Kidney (tissue), 14 donors: ENCODE measurements around the gene KIAA0930. TPM values are rescaled to one million over a fixed set of nuclear protein-coding genes. Genes with fewer than 3 reads are reported as not detected.

Source experiments
- DNase-seq, 5 donors: peaks; one replicate each; pipeline ENCODE4 v3.0.0-alpha.2; 2013 to 2020
- FAIRE-seq: peaks from 2 replicates; lab custom pipeline; 2012; peaks lifted over from hg19 to GRCh38; lab: Jason Lieb, UNC
- H3K27ac ChIP-seq, 2 donors: one replicate each; pipeline ENCODE4 v1.7.0; 2013; ENCODE audit warnings: low read depth in 2 of 2, low read length in 2 of 2, inconsistent platforms in 1 of 2
- H3K27me3 ChIP-seq: one replicate; pipeline ENCODE4 v1.7.1; 2013; ENCODE audit warnings: low read length, inconsistent platforms; ENCODE audit not compliant: control insufficient read depth, insufficient read depth
- H3K36me3 ChIP-seq, 3 donors: one replicate each; pipeline versions ENCODE4 v1.7.0 to v1.7.1; 2013; ENCODE audit warnings: low read length in 3 of 3, control low read depth in 1 of 3, inconsistent platforms in 1 of 3; ENCODE audit not compliant: insufficient read depth in 3 of 3, control insufficient read depth in 2 of 3
- H3K4me1 ChIP-seq, 3 donors: one replicate each; pipeline versions ENCODE4 v1.7.0 to v1.7.1; 2013; ENCODE audit warnings: low read length in 3 of 3, inconsistent platforms in 1 of 3, low read depth in 1 of 3; ENCODE audit not compliant: control insufficient read depth in 2 of 3, insufficient read depth in 2 of 3
- H3K4me3 ChIP-seq, 3 donors: one replicate each; pipeline versions ENCODE4 v1.7.0 to v1.8.1; 2013; ENCODE audit warnings: low read length in 3 of 3, control low read depth in 1 of 3, inconsistent platforms in 1 of 3
- H3K9ac ChIP-seq, 3 donors: one replicate each; pipeline versions ENCODE4 v1.7.0 to v1.7.1; 2013; ENCODE audit warnings: low read length in 3 of 3, control low read depth in 1 of 3, inconsistent platforms in 1 of 3
- H3K9me3 ChIP-seq, 3 donors: one replicate each; pipeline versions ENCODE4 v1.7.0 to v1.7.1; 2013; ENCODE audit warnings: low read length in 3 of 3, control low read depth in 1 of 3, inconsistent platforms in 1 of 3; ENCODE audit not compliant: control insufficient read depth in 2 of 3, insufficient read depth in 1 of 3
- CTCF ChIP-seq: IDR thresholded peaks from 3 replicates; pipeline ENCODE4 v1.5.1; 2012; ENCODE audit warnings: mild to moderate bottlenecking, moderate library complexity, borderline replicate concordance; ENCODE audit not compliant: insufficient read depth; ENCODE audit errors: extremely low read depth
- intact Hi-C: fragments of 100-400 bp; cut with DNase I; formaldehyde crosslinking; loops from one replicate; pipeline ENCODE4 v1.11.1; 2022
- polyA plus RNA-seq: library from polyadenylated mRNA; stranded (reverse); fragments of 350-450 nt; fragmentation: Illumina TruSeq; extraction: RNeasy Lipid Tissue Mini Kit (QIAGEN cat#74804); gene quantifications from one replicate; pipeline ENCODE4 v1.2.3, GENCODE V29; 2014; ENCODE audit warnings: low read depth, low replicate concordance; ENCODE audit not compliant: insufficient read depth
- total RNA-seq: library from RNA; stranded (reverse); fragmentation: NEBNext Ultra II Directional; extraction: Animal tissue kit (Norgen Biotek cat#: 25700); gene quantifications from one replicate; pipeline ENCODE4 v1.2.1, GENCODE V29; 2021
- donor health status: control.
- donor health status: control.
- donor health status: control.
- donor health status: control.
- donor health status: control.
- donor health status: DM: yes; HTN: yes; CAD: no.
- donor health status: Normal renal cell carcinoma (clear cell type).

KIAA0930 gene
- total and polyA plus RNA-seq, 2 donors from 2014 or later: 26.4 to 55.4 TPM

GRCh38 chr22:45217345-45217744, 23.3 kb downstream of the KIAA0930 start:
- intact Hi-C loops: no loop called here

GRCh38 chr22:45216133-45217003, 24.3 kb downstream of the KIAA0930 start:
- no peaks in the 10 kb centered on the region for H3K36me3 ChIP-seq
- no peaks in the 10 kb centered on the region for H3K27me3 ChIP-seq
- TF ChIP-seq CTCF: no peak
- no peak overlapping the region for H3K9ac ChIP-seq
- H3K4me1 ChIP-seq: peaks cover 0 to 6% (median 0%) of the 10 kb centered on the region in 3 donors
- intact Hi-C loops: no loop called here
- H3K9me3 ChIP-seq: no peaks in the 10 kb centered on the region
- no peak overlapping the region for H3K4me3 ChIP-seq
- H3K27ac ChIP-seq: no peak overlapping the region
- DNase-seq (peak in 4 of 5 donors; percentile 49 to 71 (median 66)), FAIRE-seq (no peak)

More at GRCh38 chr22:45217345-45217744, 23.3 kb downstream of the KIAA0930 start:
- no peak for DNase-seq
- Histone ChIP-seq H3K27me3 (no peaks in the 10 kb centered on the region), H3K27ac (no peak overlapping the region), H3K4me3 (no peak overlapping the region), H3K4me1 (peaks cover 0 to 6% (median 0%) of the 10 kb centered on the region in 3 donors), H3K9me3 (no peaks in the 10 kb centered on the region), H3K36me3 (no peaks in the 10 kb centered on the region), H3K9ac (no peak overlapping the region)
- FAIRE-seq: no peak
- TF ChIP-seq CTCF: no peak

GRCh38 chr22:45212992-45213751, 27.5 kb downstream of the KIAA0930 start:
- Histone ChIP-seq H3K4me1 (peaks cover 0 to 6% (median 0%) of the 10 kb centered on the region in 3 donors), H3K9ac (no peak overlapping the region), H3K36me3 (no peaks in the 10 kb centered on the region), H3K9me3 (no peaks in the 10 kb centered on the region), H3K27me3 (no peaks in the 10 kb centered on the region), H3K27ac (no peak overlapping the region), H3K4me3 (no peak overlapping the region)
- DNase-seq: peak in 1 of 5 donors; percentile 75
- FAIRE-seq: no peak
- intact Hi-C loops: no loop called here
- no peak for TF ChIP-seq CTCF
